Measurements from ENCODE around the gene DDX51. TPM values are rescaled to one million over a fixed set of nuclear protein-coding genes. Genes with fewer than 3 reads are reported as not detected.

Gene DDX51
- total and polyA plus RNA-seq, 2 experiments from 2014 or later: 6.8 to 16.1 TPM

DNA sequence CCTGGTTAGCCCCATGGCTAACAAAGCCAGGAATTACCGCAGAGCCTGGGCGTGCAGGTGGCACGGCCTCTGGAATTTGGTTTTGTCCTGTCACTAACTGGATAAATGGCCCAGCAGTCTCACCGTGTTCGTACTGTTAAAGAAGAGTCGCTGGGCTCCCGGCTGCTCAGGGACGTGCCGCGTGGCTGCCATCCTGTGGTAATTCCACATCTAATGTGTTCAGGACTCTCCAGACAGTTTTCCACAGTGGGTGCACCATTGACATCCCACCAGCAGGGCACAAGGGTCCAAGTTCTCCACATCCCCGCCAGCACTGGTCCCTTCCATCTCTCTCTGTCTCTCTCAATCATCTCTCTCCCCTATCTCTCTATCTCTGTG lies 19.8 kb upstream of the DDX51 start:
- Histone ChIP-seq H3K27me3 (peaks cover 5% of the 10 kb centered on the region), H3K4me2 (no peak overlapping the region), H4K20me1 (ENCODE audit: insufficient read depth, poor library complexity, severe bottlenecking) (no peaks in the 10 kb centered on the region), H3K9me3 (ENCODE audit: low read depth) (no peaks in the 10 kb centered on the region), H2AFZ (no peak overlapping the region), H3K9me2 (replicated peaks; ENCODE audit: insufficient read depth) (no peaks in the 10 kb centered on the region), H3K27ac (no peak overlapping the region), H3K79me2 (no peaks in the 10 kb centered on the region), H3K4me1 (ENCODE audit: insufficient read depth) (no peaks in the 10 kb centered on the region), H3K4me3 (no peak overlapping the region), H3K36me3 (replicated peaks; ENCODE audit: insufficient read depth, low read depth) (no peaks in the 10 kb centered on the region)
- no peak for DNase-seq (ENCODE audit: low spot score)
- no peak for TF ChIP-seq EZH2phosphoT487 (IDR thresholded peaks at IDR 0.05; ENCODE audit: low read depth, severe bottlenecking, unreplicated experiment)
- TF ChIP-seq EZH2 (IDR thresholded peaks at IDR 0.05; ENCODE audit: borderline replicate concordance): no peak
- TF ChIP-seq, protein P1, sequence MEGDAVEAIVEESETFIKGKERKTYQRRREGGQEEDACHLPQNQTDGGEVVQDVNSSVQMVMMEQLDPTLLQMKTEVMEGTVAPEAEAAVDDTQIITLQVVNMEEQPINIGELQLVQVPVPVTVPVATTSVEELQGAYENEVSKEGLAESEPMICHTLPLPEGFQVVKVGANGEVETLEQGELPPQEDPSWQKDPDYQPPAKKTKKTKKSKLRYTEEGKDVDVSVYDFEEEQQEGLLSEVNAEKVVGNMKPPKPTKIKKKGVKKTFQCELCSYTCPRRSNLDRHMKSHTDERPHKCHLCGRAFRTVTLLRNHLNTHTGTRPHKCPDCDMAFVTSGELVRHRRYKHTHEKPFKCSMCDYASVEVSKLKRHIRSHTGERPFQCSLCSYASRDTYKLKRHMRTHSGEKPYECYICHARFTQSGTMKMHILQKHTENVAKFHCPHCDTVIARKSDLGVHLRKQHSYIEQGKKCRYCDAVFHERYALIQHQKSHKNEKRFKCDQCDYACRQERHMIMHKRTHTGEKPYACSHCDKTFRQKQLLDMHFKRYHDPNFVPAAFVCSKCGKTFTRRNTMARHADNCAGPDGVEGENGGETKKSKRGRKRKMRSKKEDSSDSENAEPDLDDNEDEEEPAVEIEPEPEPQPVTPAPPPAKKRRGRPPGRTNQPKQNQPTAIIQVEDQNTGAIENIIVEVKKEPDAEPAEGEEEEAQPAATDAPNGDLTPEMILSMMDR (IDR thresholded peaks at IDR 0.05; ENCODE audit: poor library complexity): no peak
- WGBS (ENCODE audit: low lambda C conversion rate, missing lambda C conversion rate): 83% methylated on average over 11 of the region's 11 CpGs

DNA sequence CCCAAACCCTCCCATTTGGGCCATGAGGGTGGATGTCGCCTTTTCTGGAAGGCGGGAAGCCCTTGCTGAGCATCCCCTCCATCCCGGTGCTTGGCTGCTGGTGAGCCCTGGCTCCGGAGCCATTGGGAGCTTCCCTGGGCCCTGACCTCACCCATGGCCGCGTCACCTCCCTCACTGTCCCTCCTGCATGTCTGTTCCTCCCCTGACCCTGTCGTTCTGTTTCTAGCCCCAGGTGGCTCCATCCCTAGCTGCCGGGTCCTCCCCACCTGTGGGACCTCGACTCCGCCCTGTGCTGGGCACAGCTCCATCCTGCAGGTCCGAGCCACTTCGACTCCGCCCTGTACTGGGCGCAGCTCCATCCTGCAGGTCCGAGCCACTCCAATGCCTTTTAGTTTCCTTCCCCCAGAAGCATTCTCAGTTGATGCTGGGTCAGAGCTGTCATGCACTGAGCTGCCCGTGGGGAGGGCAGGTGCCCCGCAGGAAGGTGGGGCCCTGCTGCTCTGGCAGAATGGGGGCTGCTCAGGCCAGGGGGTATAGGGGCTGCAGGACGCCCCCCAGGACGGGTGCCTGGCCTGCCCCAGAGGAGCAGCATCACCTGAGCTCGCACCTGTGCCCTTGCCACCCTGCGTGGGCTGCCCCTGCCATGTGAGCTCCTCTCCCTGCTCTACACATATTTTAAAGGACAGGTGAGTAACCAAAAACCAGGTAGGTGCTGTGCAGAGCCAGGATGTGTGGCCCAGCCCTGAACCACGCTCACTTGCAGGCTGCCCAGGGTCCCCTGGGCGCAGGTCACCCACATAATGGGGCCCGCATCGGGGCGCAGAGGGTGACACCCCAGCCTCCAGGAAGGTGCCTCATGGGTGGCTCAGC lies 19.2 kb upstream of the DDX51 start:
- Histone ChIP-seq H3K27ac (no peak overlapping the region), H2AFZ (no peak overlapping the region), H3K36me3 (replicated peaks; ENCODE audit: insufficient read depth, low read depth) (no peaks in the 10 kb centered on the region), H4K20me1 (ENCODE audit: insufficient read depth, poor library complexity, severe bottlenecking) (no peaks in the 10 kb centered on the region), H3K27me3 (peaks cover 5% of the 10 kb centered on the region), H3K4me2 (no peak overlapping the region), H3K4me3 (no peak overlapping the region), H3K9me2 (replicated peaks; ENCODE audit: insufficient read depth) (no peaks in the 10 kb centered on the region), H3K9me3 (ENCODE audit: low read depth) (no peaks in the 10 kb centered on the region), H3K79me2 (no peaks in the 10 kb centered on the region), H3K4me1 (ENCODE audit: insufficient read depth) (no peaks in the 10 kb centered on the region)
- TF ChIP-seq, protein P1 (IDR thresholded peaks at IDR 0.05; ENCODE audit: poor library complexity): no peak
- no peak for TF ChIP-seq EZH2phosphoT487 (IDR thresholded peaks at IDR 0.05; ENCODE audit: low read depth, severe bottlenecking, unreplicated experiment)
- TF ChIP-seq EZH2 (IDR thresholded peaks at IDR 0.05; ENCODE audit: borderline replicate concordance): no peak
- DNase-seq (ENCODE audit: low spot score): no peak
- 86% methylated on average over 24 of the region's 26 CpGs for WGBS (ENCODE audit: low lambda C conversion rate, missing lambda C conversion rate)

DNA sequence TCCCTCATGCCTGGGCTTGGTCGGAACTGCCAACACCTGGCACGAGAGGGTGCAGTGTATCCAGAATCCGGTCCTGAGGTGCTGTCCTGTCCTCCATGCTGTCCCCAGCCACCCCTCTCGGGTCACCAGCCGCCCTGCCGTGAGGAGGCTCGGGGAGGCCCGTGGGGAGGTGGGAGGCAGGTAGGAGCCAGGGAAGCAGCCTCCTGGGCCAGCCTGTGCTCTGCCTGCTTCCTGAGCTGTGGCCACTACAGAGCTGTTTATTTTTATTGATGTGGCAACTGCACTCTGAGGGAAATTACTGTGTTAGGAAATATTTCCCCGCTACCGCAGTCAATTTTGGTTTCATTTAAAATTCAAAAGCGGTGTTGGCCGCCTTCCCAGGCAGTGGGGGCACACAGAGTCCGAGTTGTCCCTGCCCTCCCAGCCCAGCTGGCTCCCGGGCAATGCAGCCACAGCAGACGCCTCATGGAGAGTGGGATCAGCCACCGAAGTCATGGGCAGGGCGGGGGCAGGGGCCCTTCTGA lies 18.5 kb upstream of the DDX51 start:
- no peak overlapping the region for H3K4me2 ChIP-seq
- no peaks in the 10 kb centered on the region for H3K36me3 ChIP-seq (replicated peaks; ENCODE audit: insufficient read depth, low read depth)
- no peak for DNase-seq (ENCODE audit: low spot score)
- H2AFZ ChIP-seq: no peak overlapping the region
- H3K27ac ChIP-seq: no peak overlapping the region
- H3K4me1 ChIP-seq (ENCODE audit: insufficient read depth): no peaks in the 10 kb centered on the region
- no peaks in the 10 kb centered on the region for H4K20me1 ChIP-seq (ENCODE audit: insufficient read depth, poor library complexity, severe bottlenecking)
- H3K79me2 ChIP-seq: no peaks in the 10 kb centered on the region
- no peak overlapping the region for H3K4me3 ChIP-seq
- H3K27me3 ChIP-seq: peaks cover 5% of the 10 kb centered on the region
- no peaks in the 10 kb centered on the region for H3K9me3 ChIP-seq (ENCODE audit: low read depth)
- TF ChIP-seq EZH2phosphoT487 (IDR thresholded peaks at IDR 0.05; ENCODE audit: low read depth, severe bottlenecking, unreplicated experiment): no peak
- TF ChIP-seq, protein P1 (IDR thresholded peaks at IDR 0.05; ENCODE audit: poor library complexity): no peak
- TF ChIP-seq EZH2 (IDR thresholded peaks at IDR 0.05; ENCODE audit: borderline replicate concordance): no peak
- 56% methylated on average over 17 of the region's 17 CpGs for WGBS (ENCODE audit: low lambda C conversion rate, missing lambda C conversion rate)
- H3K9me2 ChIP-seq (replicated peaks; ENCODE audit: insufficient read depth): no peaks in the 10 kb centered on the region

Measured in hepatocyte (in vitro differentiated cells).